ENCODE data around the gene C5. TPM values are rescaled to one million over a fixed set of nuclear protein-coding genes. Genes with fewer than 3 reads are reported as not detected.

C5 gene
- total and polyA plus RNA-seq, 9 of the 15 experiments (the other 6 are each of a cell fraction or from before 2014, with no cell fraction given) = 0.08 to 0.91 (median 0.42) TPM

DNA sequence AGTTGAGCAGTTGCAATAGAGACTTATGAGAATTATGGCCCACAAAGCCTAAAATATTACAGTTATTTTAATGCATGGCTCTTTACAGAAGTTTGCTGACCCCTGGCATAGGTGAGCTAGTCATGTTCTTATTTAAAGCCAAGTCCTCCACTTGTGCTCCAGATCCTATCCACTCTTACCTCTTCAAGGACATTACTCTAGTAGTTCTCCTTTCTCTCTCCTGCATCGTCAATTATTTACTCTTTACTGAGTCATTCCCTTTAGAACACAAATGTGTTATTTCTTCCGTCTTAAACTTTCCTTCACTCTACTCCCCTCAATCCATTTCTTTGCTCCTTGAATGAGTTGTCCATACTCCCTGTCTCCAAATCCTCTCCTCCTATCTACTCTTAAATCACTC, 102.9 kb downstream of the C5 start (continued):
- TF ChIP-seq HCFC1 (IDR thresholded peaks at IDR 0.05; ENCODE audit: low read depth, low read length) = no peak

DNA sequence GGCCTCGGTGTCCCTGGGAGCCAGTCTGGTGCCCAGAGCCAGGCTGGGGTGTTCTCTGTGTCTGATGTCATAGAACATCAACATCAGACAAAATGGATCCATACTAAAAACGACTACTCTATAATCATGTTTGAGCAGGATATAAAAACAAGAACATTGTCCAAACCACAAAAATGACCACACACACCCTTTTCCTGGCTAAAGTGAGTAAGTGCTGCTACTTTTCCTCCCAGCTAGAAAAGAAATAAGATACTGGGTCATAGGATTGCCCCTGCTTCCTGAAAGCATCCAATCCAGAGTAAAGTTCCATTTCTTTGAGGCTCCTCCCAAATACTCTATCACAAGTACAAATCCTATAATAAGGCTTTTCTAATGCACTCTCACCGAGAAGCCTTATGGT, 103.8 kb downstream of the C5 start:
- Histone ChIP-seq H3K4me3 (no peak overlapping the region), H3K9me1 (ENCODE audit: control insufficient read depth, insufficient read depth, low read length) (no peaks in the 10 kb centered on the region), H3K27me3 (ENCODE audit: control insufficient read depth in 2 of 2, insufficient read depth in 2 of 2, low read length in 2 of 2) (peaks cover 0 to 3% of the 10 kb centered on the region in 2 experiments; a peak in 1 of 5 replicates), H3K9me3 (replicated peaks; ENCODE audit: control insufficient read depth, insufficient read depth, low read depth, low read length) (no peaks in the 10 kb centered on the region), H2AFZ (ENCODE audit: low read depth, low read length) (no peak overlapping the region), H4K20me1 (replicated peaks; ENCODE audit: control insufficient read depth, insufficient read depth, low read length) (no peaks in the 10 kb centered on the region), H3K36me3 (ENCODE audit: control insufficient read depth, insufficient read depth, low read length) (no peaks in the 10 kb centered on the region), H3K4me2 (ENCODE audit: insufficient read depth, low read length) (no peak overlapping the region), H3K79me2 (ENCODE audit: control insufficient read depth, insufficient read depth, low read length) (no peaks in the 10 kb centered on the region), H3K4me1 (replicated peaks in 1 of 2; ENCODE audit: control insufficient read depth in 2 of 2, insufficient read depth in 2 of 2, low read length in 2 of 2) (no peaks in the 10 kb centered on the region; a peak in 1 of 5 replicates), H3K27ac (ENCODE audit: extremely low read depth, low read depth, low read length) (no peak overlapping the region), H3K9ac (ENCODE audit: insufficient read depth in 1 of 2, low read depth in 2 of 2, low read length in 2 of 2) (no peak overlapping the region)
- in situ Hi-C loops (cut with MboI) = loop anchor here (5.0 to 25.0 kb wide), 2 partner anchors 194 to 334 kb away; no protein-coding TSS in a partner anchor
- BruUV-seq (replicated peaks) = no TSS peak
- intact Hi-C loops (cut with micrococcal nuclease) = no loop called here
- no peak for FAIRE-seq
- WGBS (ENCODE audit: insufficient coverage, low coverage, missing lambda C conversion rate) = 3% methylated on average over 3 of the region's 3 CpGs
- ATAC-seq = no peak
- no peak for DNase-seq (ENCODE audit: extremely low read depth in 1 of 4, low spot score in 3 of 4)
- TF ChIP-seq MYNN (IDR thresholded peaks at IDR 0.05) (no peak), MYNN (CRISPR knock-in tag; IDR thresholded peaks at IDR 0.05) (no peak), ZNF24 (IDR thresholded peaks at IDR 0.05) (no peak), RHOXF2B (CRISPR knock-in tag; conservative IDR thresholded peaks at IDR 0.05) (no peak), ZNF644 (tag; IDR thresholded peaks at IDR 0.05; ENCODE audit: low read depth) (no peak)
- CTCF ChIA-PET (ENCODE audit: low intra/inter-chr PET ratio) = no interaction called here
- POLR2A ChIA-PET = no interaction called here
